MCF 10A (cell line): Measurements from ENCODE around the gene PIM3. TPM values are rescaled to one million over a fixed set of nuclear protein-coding genes. Genes with fewer than 3 reads are reported as not detected.

Source experiments
- BruUV-seq: library from RNA; stranded (reverse); fragments of 400-500 nt; replicated peaks from 2 replicates; lab custom pipeline; 2021; lab: Mats Ljungman, UMichigan
- CTCF ChIA-PET: fragments of 300-600 bp; sonication (Branson Sonifier 250); formaldehyde crosslinking; extraction: SDS; loops from one replicate; lab custom pipeline; 2021; ENCODE audit warnings: antibody characterized with exemption, inconsistent platforms; lab: Yijun Ruan, JAX
- POLR2A ChIA-PET: fragments of 300-600, 350-650 bp; sonication (Branson Sonifier 250); formaldehyde crosslinking; extraction: SDS; loops from one replicate; lab custom pipeline; 2020; ENCODE audit warnings: antibody characterized with exemption, inconsistent platforms; lab: Yijun Ruan, JAX
- DNase-seq: peaks from one replicate; pipeline ENCODE4 v3.0.0-alpha.2; 2018; ENCODE audit not compliant: unreplicated experiment
- H3K27ac Mint-ChIP-seq: one replicate; pipeline ENCODE4 v1.8.0; 2022; ENCODE audit warnings: mild to moderate bottlenecking, low read depth, mixed read lengths; ENCODE audit not compliant: unreplicated experiment
- H3K27me3 Mint-ChIP-seq: one replicate; pipeline ENCODE4 v1.8.0; 2022; ENCODE audit warnings: mixed read lengths; ENCODE audit not compliant: insufficient read depth, unreplicated experiment
- H3K36me3 Mint-ChIP-seq: one replicate; pipeline ENCODE4 v1.8.0; 2022; ENCODE audit warnings: mild to moderate bottlenecking, moderate library complexity, mixed read lengths; ENCODE audit not compliant: insufficient read depth, unreplicated experiment
- H3K4me1 Mint-ChIP-seq: one replicate; pipeline ENCODE4 v1.8.0; 2022; ENCODE audit warnings: mixed read lengths; ENCODE audit not compliant: insufficient read depth, unreplicated experiment
- H3K4me3 Mint-ChIP-seq: one replicate; pipeline ENCODE4 v1.8.0; 2022; ENCODE audit warnings: mild to moderate bottlenecking, moderate library complexity, mixed read lengths; ENCODE audit not compliant: unreplicated experiment
- H3K9me3 Mint-ChIP-seq: one replicate; pipeline ENCODE4 v1.8.0; 2022; ENCODE audit warnings: mixed read lengths; ENCODE audit not compliant: unreplicated experiment
- CTCF ChIP-seq: fragments of 200-600 bp; IDR thresholded peaks from one replicate; pipeline ENCODE4 v1.8.0; 2022; ENCODE audit warnings: antibody characterized with exemption, mild to moderate bottlenecking; ENCODE audit not compliant: unreplicated experiment
- intact Hi-C: fragments of 100-400 bp; cut with micrococcal nuclease; formaldehyde crosslinking; loops from 2 replicates; pipeline ENCODE4 v1.14.1; 2022
- total RNA-seq: library from RNA; stranded (reverse); gene quantifications from 2 replicates; pipeline ENCODE4 v1.2.3, GENCODE V29; 2022

The PIM3 gene
- total RNA-seq, 1 experiment from 2014 or later, result 56.3 TPM

- no peak for TF ChIP-seq CTCF
- H3K27me3 Mint-ChIP-seq, result no peaks in the 10 kb centered on the region
- H3K9me3 Mint-ChIP-seq, result no peaks in the 10 kb centered on the region
- intact Hi-C loops, result no loop called here
- no TSS peak for BruUV-seq
- ChIA-PET POLR2A (no interaction called here), CTCF (interaction anchor here (1.0 to 2.3 kb wide), 2 partner anchors 21 to 22 kb away, joined by 4 to 5 read pairs; no protein-coding TSS in a partner anchor)
- DNase-seq, result no peak
- no peak overlapping the region for H3K4me3 Mint-ChIP-seq
- no peaks in the 10 kb centered on the region for H3K36me3 Mint-ChIP-seq
- H3K27ac Mint-ChIP-seq, result no peak overlapping the region
- no peaks in the 10 kb centered on the region for H3K4me1 Mint-ChIP-seq
Measured at GRCh38 chr22:50008151-50009040, 47.8 kb downstream of the PIM3 start.

DNA sequence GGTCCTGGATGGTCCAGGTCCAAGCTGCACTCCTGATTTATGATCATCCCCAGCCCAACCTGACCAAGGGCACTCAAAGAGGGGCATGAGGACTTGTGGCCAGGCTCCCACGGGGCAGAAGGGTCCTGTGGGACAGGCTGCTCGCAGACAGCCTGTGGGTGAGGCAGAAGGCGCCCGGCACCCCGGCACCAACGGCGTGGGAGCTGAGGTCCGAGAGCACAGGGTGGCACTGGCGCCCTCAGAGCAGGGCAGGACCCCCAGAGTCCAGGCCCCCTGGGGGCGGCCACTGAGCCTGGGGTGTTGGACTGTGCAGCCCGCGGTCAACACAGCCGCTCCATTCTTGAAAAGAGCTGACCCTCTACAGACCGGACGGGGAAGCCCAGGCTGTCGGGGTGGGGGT is 48.7 kb downstream of the PIM3 start:
- ChIA-PET CTCF (interaction anchor here (2.3 kb wide), 1 partner anchor 22 kb away, joined by 5 read pairs; no protein-coding TSS in a partner anchor), POLR2A (no interaction called here)
- no peaks in the 10 kb centered on the region for H3K27me3 Mint-ChIP-seq
- H3K9me3 Mint-ChIP-seq, result no peaks in the 10 kb centered on the region
- intact Hi-C loops, result no loop called here
- H3K4me3 Mint-ChIP-seq, result no peak overlapping the region
- no peaks in the 10 kb centered on the region for H3K36me3 Mint-ChIP-seq
- no peak for TF ChIP-seq CTCF
- no TSS peak for BruUV-seq
- no peak overlapping the region for H3K27ac Mint-ChIP-seq
- DNase-seq, result no peak
- no peaks in the 10 kb centered on the region for H3K4me1 Mint-ChIP-seq

- Mint-ChIP-seq H3K36me3 (no peaks in the 10 kb centered on the region), H3K27me3 (no peaks in the 10 kb centered on the region), H3K27ac (no peak overlapping the region), H3K9me3 (no peaks in the 10 kb centered on the region), H3K4me3 (no peak overlapping the region), H3K4me1 (no peaks in the 10 kb centered on the region)
- BruUV-seq, result no TSS peak
- no peak for TF ChIP-seq CTCF
- intact Hi-C loops, result no loop called here
- POLR2A ChIA-PET, result no interaction called here
- no peak for DNase-seq
- CTCF ChIA-PET, result no interaction called here
Measured at GRCh38 chr22:50009765-50010675, 49.4 kb downstream of the PIM3 start.
